Psoas muscle (tissue), 8 donors: ENCODE data around the gene WDR74. TPM values are rescaled to one million over a fixed set of nuclear protein-coding genes. Genes with fewer than 3 reads are reported as not detected.

Source experiments
- ATAC-seq, 4 donors: fragments of 200-7000 bp; cut with Tn5 transposase; one replicate each; pipeline ENCODE4 v1.9.1; 2020; ENCODE audit warnings: moderate library complexity in 3 of 4, mild to moderate bottlenecking in 2 of 4
- DNase-seq, 2 donors: peaks; one replicate each; pipeline ENCODE4 v3.0.0-alpha.2; 2020
- H3K27ac ChIP-seq: fragments of 200-600 bp; one replicate; pipeline ENCODE4 v1.8.0; 2022
- H3K27me3 ChIP-seq, 3 donors: fragments of 200-600 bp in 1 of 3; one replicate each; pipeline versions ENCODE4 v1.6.1 to v1.8.0; 2013 to 2022; ENCODE audit warnings: low read length in 2 of 3, mild to moderate bottlenecking in 2 of 3, moderate library complexity in 1 of 3; ENCODE audit not compliant: insufficient read depth in 3 of 3
- H3K36me3 ChIP-seq, 2 donors: fragments of 200-600 bp in 1 of 2; one replicate each; pipeline versions ENCODE4 v1.6.1 to v1.8.0; 2013 to 2022; ENCODE audit warnings: low read depth in 1 of 2, mild to moderate bottlenecking in 1 of 2, moderate library complexity in 1 of 2; ENCODE audit not compliant: insufficient read depth in 1 of 2
- H3K4me1 ChIP-seq: fragments of 200-600 bp; one replicate; pipeline ENCODE4 v1.8.0; 2022
- H3K4me3 ChIP-seq: fragments of 200-600 bp; one replicate; pipeline ENCODE4 v1.8.0; 2022; ENCODE audit warnings: mild to moderate bottlenecking
- H3K9me3 ChIP-seq: fragments of 200-600 bp; one replicate; pipeline ENCODE4 v1.8.0; 2022
- CTCF ChIP-seq: fragments of 200-600 bp; IDR thresholded peaks from one replicate; pipeline ENCODE4 v1.8.0; 2022; ENCODE audit warnings: antibody characterized with exemption
- WGBS, 3 donors: extraction: QIAGEN DNeasy Blood & Tissue Kit; methylation state at CpG; one replicate each; pipeline versions ENCODE4 v1.1.6 to v1.1.7; 2013; 5-methylcytosine and 5-hydroxymethylcytosine counted together
- intact Hi-C, 2 donors: fragments of 100-400 bp; cut with DNase I; formaldehyde crosslinking; loops; one replicate each; pipeline versions ENCODE4 v1.11.0 to v1.14.2; 2022
- long read RNA-seq, 2 donors: library from polyadenylated mRNA; unstranded; transcript quantifications; one replicate each; pipeline ENCODE4 v2.0.0, GENCODE V29; 2021
- polyA plus RNA-seq, 3 donors: library from polyadenylated mRNA; stranded (reverse); fragments of 200-250 nt; gene quantifications; one replicate each; pipeline ENCODE4 v1.2.3, GENCODE V29; 2013
- total RNA-seq, 4 donors: library from RNA; stranded (reverse); fragmentation: NEBNext Ultra II Directional in 2 of 4; extraction: Animal tissue kit (Norgen Biotek cat#: 25700) in 2 of 4; gene quantifications; one replicate each; pipeline versions ENCODE4 v1.2.1 to v1.2.4, GENCODE V29; 2021 to 2023
- donor health status: healthy with polysubstance abuse.
- donor health status: DM: no; HTN: no; CAD: no; lungs with moderate emphysema.
- donor health status: Bipolar disorder and iron deficiency.
- donor health status: healthy.
- donor health status: DM: yes; HTN: yes; CAD: no.
- donor health status: DM: no; HTN: no; CAD: no.
- donor health status: DM: no; HTN: no; CAD: no.
- donor health status: DM: yes; HTN: yes; CAD: no.

The WDR74 gene
- total RNA-seq: 10 to 100 TPM; 32.9 to 74.9 (median 54.2) TPM
- polyA plus RNA-seq: 100 to 1,000 TPM in 1 of 3 donors, 10 to 100 TPM in 2; 90.1 to 121 (median 92.5) TPM
- long read RNA-seq, donor 1, transcript WDR74-201 (11 exons, 1,289 nt): major isoform, 41 of 45 reads
- long read RNA-seq, donor 1, partial matches to known transcripts: 1 of 45 reads
- long read RNA-seq, donor 1, other reads (novel, unspliced or antisense): 2 of 45 reads
- long read RNA-seq, donor 2, transcript WDR74-201 (11 exons, 1,289 nt): major isoform, 99 of 115 reads
- long read RNA-seq, donor 2, partial matches to known transcripts: 8 of 115 reads
- long read RNA-seq, donor 2, other reads (novel, unspliced or antisense): 8 of 115 reads

- Histone ChIP-seq H3K4me3 (peak within 1 kb of the TSS; percentile 84), H3K36me3 (peaks cover 6 to 37% of the 10 kb centered on the region in 2 donors), H3K27me3 (no peaks in the 10 kb centered on the region), H3K9me3 (no peaks in the 10 kb centered on the region), H3K27ac (peak within 1 kb of the TSS; percentile 100), H3K4me1 (peaks cover 12% of the 10 kb centered on the region)
- intact Hi-C loops: loop anchor here in 1 of 2 donors (5.0 kb wide), 1 partner anchor 37 kb away; no protein-coding TSS in a partner anchor
- no peak for TF ChIP-seq CTCF
- ATAC-seq (peak; percentile 74 to 80 (median 78)), DNase-seq (peak; percentile 93 to 96)
- 0% methylated on average over 60 to 62 of the region's 62 CpGs for WGBS, 3 donors
Measured at GRCh38 chr11:62839050-62839945, at the start of gene WDR74. Gene WDR74, minus strand, starts transcription at chr11:62839590. Its CDS starts 20 bp downstream, at chr11:62839570.

DNA sequence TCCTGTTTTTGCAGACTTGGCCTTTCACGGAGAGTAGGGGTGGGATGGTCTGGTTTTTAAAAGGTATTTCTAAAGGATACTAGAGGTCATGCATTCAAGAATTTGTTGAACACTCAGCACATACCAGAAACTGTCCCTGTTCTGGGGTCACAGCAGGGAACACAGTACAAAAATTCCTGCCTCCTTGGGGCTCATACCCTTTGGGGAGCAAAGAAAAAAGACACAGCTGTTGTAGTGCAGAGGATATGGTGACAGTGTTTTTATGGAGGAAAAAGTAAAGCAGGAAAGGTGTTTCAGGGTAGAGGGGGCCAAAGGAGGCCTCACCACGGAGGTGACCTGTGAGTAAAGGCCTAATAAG is 49.7 kb upstream of the WDR74 start:
- no peak overlapping the region for H3K4me3 ChIP-seq
- H3K4me1 ChIP-seq: peaks cover 19% of the 10 kb centered on the region
- 52 to 75% (median 62%) methylated on average over 2 of the region's 2 CpGs for WGBS, 3 donors
- peak overlapping the region; percentile 12 for H3K27ac ChIP-seq
- ATAC-seq: peak in 2 of 4 donors; percentile 3 to 8
- no peak for DNase-seq
- H3K27me3 ChIP-seq: no peaks in the 10 kb centered on the region
- intact Hi-C loops: no loop called here
- no peaks in the 10 kb centered on the region for H3K9me3 ChIP-seq
- H3K36me3 ChIP-seq: peaks cover 13 to 56% of the 10 kb centered on the region in 2 donors
- no peak for TF ChIP-seq CTCF

- no peak for DNase-seq
- Histone ChIP-seq H3K4me3 (no peak overlapping the region), H3K27me3 (no peaks in the 10 kb centered on the region), H3K4me1 (peaks cover 26% of the 10 kb centered on the region), H3K36me3 (peaks cover 18 to 63% of the 10 kb centered on the region in 2 donors), H3K9me3 (no peaks in the 10 kb centered on the region), H3K27ac (no peak overlapping the region)
- ATAC-seq: no peak
- intact Hi-C loops: no loop called here
- no peak for TF ChIP-seq CTCF
- WGBS, 3 donors: 87 to 91% (median 88%) methylated on average over 14 of the region's 14 CpGs
Measured at GRCh38 chr11:62888406-62888805, 49.0 kb upstream of the WDR74 start.

- Histone ChIP-seq H3K9me3 (no peaks in the 10 kb centered on the region), H3K4me3 (no peak overlapping the region), H3K36me3 (peaks cover 21 to 78% of the 10 kb centered on the region in 2 donors), H3K4me1 (peaks cover 42% of the 10 kb centered on the region), H3K27ac (no peak overlapping the region), H3K27me3 (no peaks in the 10 kb centered on the region)
- DNase-seq (no peak), ATAC-seq (no peak)
- TF ChIP-seq CTCF: no peak
- WGBS, 3 donors: 91 to 96% (median 92%) methylated on average over 11 of the region's 11 CpGs
- intact Hi-C loops: no loop called here
Measured at GRCh38 chr11:62885137-62885750, 45.9 kb upstream of the WDR74 start.
